MCF 10A (cell line): ENCODE measurements around the gene METAP1D. TPM values are rescaled to one million over a fixed set of nuclear protein-coding genes. Genes with fewer than 3 reads are reported as not detected.

Experiments used
- BruUV-seq: library from RNA; stranded (reverse); fragments of 400-500 nt; replicated peaks from 2 replicates; lab custom pipeline; 2021; lab: Mats Ljungman, UMichigan
- CTCF ChIA-PET: fragments of 300-600 bp; sonication (Branson Sonifier 250); formaldehyde crosslinking; extraction: SDS; loops from one replicate; lab custom pipeline; 2021; ENCODE audit warnings: antibody characterized with exemption, inconsistent platforms; lab: Yijun Ruan, JAX
- POLR2A ChIA-PET: fragments of 300-600, 350-650 bp; sonication (Branson Sonifier 250); formaldehyde crosslinking; extraction: SDS; loops from one replicate; lab custom pipeline; 2020; ENCODE audit warnings: antibody characterized with exemption, inconsistent platforms; lab: Yijun Ruan, JAX
- DNase-seq: peaks from one replicate; pipeline ENCODE4 v3.0.0-alpha.2; 2018; ENCODE audit not compliant: unreplicated experiment
- H3K27ac Mint-ChIP-seq: one replicate; pipeline ENCODE4 v1.8.0; 2022; ENCODE audit warnings: mild to moderate bottlenecking, low read depth, mixed read lengths; ENCODE audit not compliant: unreplicated experiment
- H3K27me3 Mint-ChIP-seq: one replicate; pipeline ENCODE4 v1.8.0; 2022; ENCODE audit warnings: mixed read lengths; ENCODE audit not compliant: insufficient read depth, unreplicated experiment
- H3K36me3 Mint-ChIP-seq: one replicate; pipeline ENCODE4 v1.8.0; 2022; ENCODE audit warnings: mild to moderate bottlenecking, moderate library complexity, mixed read lengths; ENCODE audit not compliant: insufficient read depth, unreplicated experiment
- H3K4me1 Mint-ChIP-seq: one replicate; pipeline ENCODE4 v1.8.0; 2022; ENCODE audit warnings: mixed read lengths; ENCODE audit not compliant: insufficient read depth, unreplicated experiment
- H3K4me3 Mint-ChIP-seq: one replicate; pipeline ENCODE4 v1.8.0; 2022; ENCODE audit warnings: mild to moderate bottlenecking, moderate library complexity, mixed read lengths; ENCODE audit not compliant: unreplicated experiment
- H3K9me3 Mint-ChIP-seq: one replicate; pipeline ENCODE4 v1.8.0; 2022; ENCODE audit warnings: mixed read lengths; ENCODE audit not compliant: unreplicated experiment
- CTCF ChIP-seq: fragments of 200-600 bp; IDR thresholded peaks from one replicate; pipeline ENCODE4 v1.8.0; 2022; ENCODE audit warnings: antibody characterized with exemption, mild to moderate bottlenecking; ENCODE audit not compliant: unreplicated experiment
- intact Hi-C: fragments of 100-400 bp; cut with micrococcal nuclease; formaldehyde crosslinking; loops from 2 replicates; pipeline ENCODE4 v1.14.1; 2022
- total RNA-seq: library from RNA; stranded (reverse); gene quantifications from 2 replicates; pipeline ENCODE4 v1.2.3, GENCODE V29; 2022

Gene METAP1D
- total RNA-seq, 1 experiment from 2014 or later = 9.3 TPM

DNA sequence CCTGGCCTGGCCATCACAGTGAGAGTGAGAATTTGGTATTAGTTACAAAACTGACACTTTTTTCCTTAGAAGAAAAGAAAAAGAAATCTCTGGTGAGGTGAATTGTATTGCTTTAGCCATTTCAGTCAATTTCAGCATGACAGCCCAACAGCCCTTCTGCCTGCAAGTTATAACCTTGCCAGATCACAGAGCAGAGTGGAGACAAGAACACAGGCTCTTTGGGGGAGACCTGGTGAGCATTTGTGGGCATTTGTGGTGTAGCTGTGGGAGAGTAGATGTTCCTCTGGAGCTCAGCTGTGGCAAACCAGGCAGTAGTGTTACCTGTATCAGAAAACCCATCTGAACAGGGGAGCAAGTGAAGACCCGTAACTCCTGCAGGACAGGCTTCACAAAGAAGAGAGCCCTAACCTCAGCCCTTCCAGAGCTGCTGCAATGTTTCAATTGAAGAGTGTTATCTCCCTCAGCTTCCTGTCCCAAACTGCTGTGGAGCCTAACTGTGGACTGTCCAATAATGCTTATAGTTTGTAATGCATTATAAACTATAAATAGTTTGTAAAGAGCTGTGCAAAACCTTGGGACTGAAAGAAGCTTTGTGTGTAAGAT, 62.8 kb downstream of the METAP1D start:
- H3K27ac Mint-ChIP-seq = no peak overlapping the region
- no peak for TF ChIP-seq CTCF
- peaks cover 6% of the 10 kb centered on the region for H3K4me1 Mint-ChIP-seq
- intact Hi-C loops = no loop called here
- H3K36me3 Mint-ChIP-seq = no peaks in the 10 kb centered on the region
- no peak for DNase-seq
- ChIA-PET CTCF (interaction anchor here (1.3 to 1.4 kb wide), 2 partner anchors 25 to 42 kb away, joined by 3 to 5 read pairs; no protein-coding TSS in a partner anchor), POLR2A (interaction anchor here (0.7 to 1.0 kb wide), 3 partner anchors 19 to 62 kb away, joined by 3 read pairs; partner anchors contain the start of gene DLX1)
- no peak overlapping the region for H3K4me3 Mint-ChIP-seq
- no peaks in the 10 kb centered on the region for H3K9me3 Mint-ChIP-seq
- no TSS peak for BruUV-seq
- H3K27me3 Mint-ChIP-seq = no peaks in the 10 kb centered on the region

- POLR2A ChIA-PET = interaction anchor here (0.9 to 1.0 kb wide), 2 partner anchors 22 to 63 kb away, joined by 3 read pairs; partner anchors contain the start of gene DLX1
- BruUV-seq = no TSS peak
- DNase-seq = no peak
- H3K27me3 Mint-ChIP-seq = no peaks in the 10 kb centered on the region
- no peak overlapping the region for H3K27ac Mint-ChIP-seq
- CTCF ChIA-PET = interaction anchor here (0.6 to 1.4 kb wide), 3 partner anchors 26 to 503 kb away, joined by 3 to 5 read pairs (median 3); no protein-coding TSS in a partner anchor
- no peak overlapping the region for H3K4me3 Mint-ChIP-seq
- intact Hi-C loops = no loop called here
- no peaks in the 10 kb centered on the region for H3K36me3 Mint-ChIP-seq
- H3K9me3 Mint-ChIP-seq = no peaks in the 10 kb centered on the region
- H3K4me1 Mint-ChIP-seq = peaks cover 6% of the 10 kb centered on the region
- TF ChIP-seq CTCF = no peak
Observed at GRCh38 chr2:172063446-172063845, 63.7 kb downstream of the METAP1D start.

DNA sequence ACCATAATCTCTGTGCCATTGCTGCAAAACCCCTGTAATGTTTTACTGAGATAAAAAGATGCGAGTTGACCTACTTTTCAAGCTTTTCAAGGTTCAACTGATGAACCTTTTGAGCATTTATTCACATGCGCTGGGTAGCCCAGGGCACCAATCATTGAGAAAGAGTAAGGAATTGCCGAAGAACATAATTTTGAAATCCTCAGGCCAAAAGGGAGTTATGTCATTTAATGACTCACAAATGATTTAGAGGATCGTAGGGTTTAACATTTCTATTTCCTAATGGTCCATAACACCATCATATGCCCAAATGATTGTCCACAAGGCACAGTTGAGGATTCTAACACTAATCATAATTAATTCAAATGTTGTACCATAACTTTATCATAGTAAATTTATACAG, 65.4 kb downstream of the METAP1D start:
- intact Hi-C loops = no loop called here
- DNase-seq = peak; percentile 71

More for the DNA sequence above, 65.4 kb downstream of the METAP1D start:
- Mint-ChIP-seq H3K4me1 (peaks cover 6% of the 10 kb centered on the region), H3K4me3 (no peak overlapping the region), H3K36me3 (no peaks in the 10 kb centered on the region), H3K27ac (no peak overlapping the region), H3K27me3 (no peaks in the 10 kb centered on the region), H3K9me3 (no peaks in the 10 kb centered on the region)
- ChIA-PET POLR2A (interaction anchor here (0.6 to 1.6 kb wide), 6 partner anchors 9 to 143 kb away, joined by 3 to 7 read pairs (median 3); partner anchors contain the start of gene HAT1), CTCF (interaction anchor here (0.6 kb wide), 1 partner anchor 19 kb away, joined by 3 read pairs; no protein-coding TSS in a partner anchor)
- BruUV-seq = no TSS peak
- no peak for TF ChIP-seq CTCF
